Astrocyte of the hippocampus (primary cell): ENCODE measurements around the gene CHCHD3.

Source experiments
- DNase-seq: peaks from one replicate; pipeline ENCODE4 v3.0.0; 2011; ENCODE audit warnings: low read depth, low spot score

Gene CHCHD3

DNA sequence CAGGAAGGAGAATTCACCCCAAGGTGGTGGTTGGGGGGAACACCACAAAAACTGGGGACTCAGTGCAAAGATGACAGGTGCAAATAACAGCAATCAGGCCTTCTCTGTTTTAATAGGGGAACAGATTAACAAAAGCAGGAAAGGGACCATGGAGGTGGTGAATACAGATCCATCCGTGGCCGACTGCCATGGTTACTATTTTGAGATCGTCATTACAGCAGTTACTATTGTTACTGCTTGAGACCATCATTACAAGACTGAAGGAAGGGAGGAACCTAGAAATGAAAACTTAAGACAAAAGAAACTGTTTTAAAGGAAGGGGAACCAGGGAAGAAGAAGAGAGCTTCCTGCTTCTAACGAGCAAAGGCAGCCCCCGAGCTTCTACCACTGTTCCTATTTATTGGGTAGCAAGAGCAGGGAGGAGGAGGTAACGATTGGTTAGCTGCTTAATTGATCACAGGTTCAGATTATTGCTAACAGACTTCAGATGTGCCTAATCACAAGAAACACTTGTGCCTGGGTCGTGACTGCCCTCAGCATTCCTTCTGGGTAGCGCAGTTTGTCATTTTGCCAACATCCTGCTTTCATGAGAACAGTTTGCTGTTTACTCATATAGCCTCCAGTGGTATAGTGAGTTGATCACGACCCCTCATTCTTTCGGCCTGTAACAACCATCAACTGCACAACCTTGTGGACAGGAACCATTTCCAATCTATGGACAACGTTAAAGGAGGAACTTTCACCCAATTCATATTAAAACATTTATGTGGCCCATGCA lies 216.3 kb downstream of the CHCHD3 start:
- DNase-seq = peak; percentile 35

GRCh38 chr7:132861940-132862554 lies 219.8 kb downstream of the CHCHD3 start:
- DNase-seq = no peak

GRCh38 chr7:132861424-132861823 lies 220.5 kb downstream of the CHCHD3 start:
- DNase-seq = no peak

DNA sequence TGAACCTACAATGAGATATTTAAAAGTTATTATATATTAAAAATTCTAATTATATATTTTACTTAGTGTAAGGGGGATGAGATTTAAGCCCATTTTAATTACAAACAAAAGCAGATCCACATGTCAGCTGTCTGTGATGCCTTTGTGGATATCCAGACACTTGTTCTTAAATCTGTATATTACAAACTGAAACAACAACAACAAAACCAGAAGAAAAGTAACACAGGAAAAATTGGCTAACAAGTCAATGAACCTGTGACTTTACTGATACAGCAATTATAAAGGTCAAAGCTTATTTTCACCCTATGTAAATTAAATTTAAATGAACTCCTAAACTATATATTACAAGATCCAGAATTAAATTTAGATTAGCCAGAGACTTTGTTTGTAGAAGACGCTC lies 222.7 kb downstream of the CHCHD3 start:
- no peak for DNase-seq

DNA sequence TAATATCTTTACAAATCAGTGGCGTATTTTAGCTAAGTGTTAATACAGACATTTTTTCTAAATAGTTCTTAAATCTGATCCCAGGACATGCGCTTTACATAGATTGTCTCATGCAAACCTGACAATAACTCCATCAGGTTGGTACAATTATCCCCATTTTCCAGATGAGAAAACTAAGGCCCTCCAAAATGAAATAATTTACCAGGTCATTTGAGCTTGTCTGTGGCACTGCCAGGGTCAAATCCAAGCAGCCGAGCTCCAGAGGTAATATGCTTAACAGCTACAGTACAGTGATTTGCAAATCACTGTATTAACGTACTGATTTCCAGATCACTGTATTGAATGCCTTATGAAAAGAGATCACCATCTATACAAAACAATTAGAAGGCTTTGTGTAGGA lies 223.1 kb downstream of the CHCHD3 start:
- no peak for DNase-seq

DNA sequence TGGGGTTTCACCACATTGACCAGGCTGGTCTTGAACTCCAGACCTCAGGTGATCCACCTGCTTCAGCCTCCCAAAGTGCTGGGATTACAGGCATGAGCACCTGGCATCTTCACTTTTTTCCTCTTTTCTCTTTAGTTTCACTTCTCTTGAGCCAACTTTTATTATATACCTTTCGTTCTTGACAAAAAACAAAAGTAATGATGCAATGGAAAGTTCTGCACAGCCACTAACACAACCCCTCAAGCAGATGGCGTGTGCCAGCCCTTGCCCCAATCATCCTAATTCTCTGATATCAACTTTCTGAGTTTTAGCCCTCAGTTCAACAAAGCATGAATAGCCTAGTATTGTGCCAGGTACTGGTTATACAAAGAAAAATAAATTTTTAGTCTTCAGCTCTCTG lies 223.6 kb downstream of the CHCHD3 start:
- no peak for DNase-seq

DNA sequence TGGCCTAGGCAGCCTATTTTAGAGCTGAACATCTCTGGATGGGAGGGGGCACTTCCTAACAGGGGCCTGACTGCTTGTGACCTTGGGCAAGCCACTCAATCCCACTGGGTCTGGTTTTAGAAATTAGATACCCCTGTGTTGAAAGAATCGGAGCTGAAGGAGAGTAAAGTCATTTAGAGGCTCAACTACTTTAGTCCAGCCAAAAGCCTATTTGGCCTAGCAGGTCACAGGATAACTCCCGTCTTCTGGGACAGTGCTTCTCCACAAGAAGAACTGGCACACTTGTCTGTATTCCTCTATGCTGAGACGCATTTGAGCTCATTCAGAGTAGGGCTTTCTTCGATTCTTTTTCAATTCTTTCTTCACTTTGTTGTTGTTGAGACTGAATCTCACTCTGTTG lies 224.2 kb downstream of the CHCHD3 start:
- no peak for DNase-seq

DNA sequence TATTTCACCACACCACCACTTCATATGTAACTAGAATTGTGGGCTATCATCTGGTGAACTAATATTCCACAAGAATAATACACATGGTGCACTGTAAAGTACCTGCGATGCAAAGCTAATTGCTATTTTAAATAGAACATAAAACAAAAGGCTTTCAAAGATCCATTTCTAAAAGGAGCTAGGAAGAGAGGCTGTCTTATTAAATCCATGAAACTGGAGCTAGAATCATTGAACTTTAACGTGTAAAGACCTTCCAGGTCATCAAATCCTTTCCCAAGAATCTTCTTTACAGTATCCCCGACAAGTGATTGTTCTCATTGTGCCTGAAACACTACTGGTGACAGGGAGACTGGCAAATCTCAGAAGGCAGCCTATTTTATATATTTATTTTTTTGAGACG lies 224.9 kb downstream of the CHCHD3 start:
- DNase-seq = no peak

- DNase-seq = no peak
These were observed 225.5 kb downstream of the CHCHD3 start for GRCh38 chr7:132856416-132856815.

GRCh38 chr7:132855901-132856300 lies 226.0 kb downstream of the CHCHD3 start:
- DNase-seq = no peak

DNA sequence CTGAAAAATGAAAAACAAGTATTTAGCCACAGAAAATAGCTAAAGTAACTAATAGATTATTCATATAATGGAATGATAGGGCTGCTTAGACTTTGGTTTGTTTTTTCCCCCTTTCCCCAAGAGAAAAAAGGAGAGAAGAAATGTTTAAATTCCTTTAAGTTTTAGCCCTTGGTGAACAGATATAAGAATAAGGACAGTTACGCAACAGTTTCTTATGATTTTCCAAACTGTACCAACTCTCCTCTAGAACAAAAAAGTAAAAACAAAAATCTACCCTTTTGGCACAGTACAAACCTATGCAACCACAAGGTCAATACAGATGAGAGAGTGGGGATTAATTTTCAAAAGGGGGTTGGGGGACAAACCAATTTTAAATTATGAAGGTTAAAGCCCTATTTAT lies 227.7 kb downstream of the CHCHD3 start:
- DNase-seq = no peak

- no peak for DNase-seq
These were observed 234.5 kb downstream of the CHCHD3 start for GRCh38 chr7:132847376-132847775.

DNA sequence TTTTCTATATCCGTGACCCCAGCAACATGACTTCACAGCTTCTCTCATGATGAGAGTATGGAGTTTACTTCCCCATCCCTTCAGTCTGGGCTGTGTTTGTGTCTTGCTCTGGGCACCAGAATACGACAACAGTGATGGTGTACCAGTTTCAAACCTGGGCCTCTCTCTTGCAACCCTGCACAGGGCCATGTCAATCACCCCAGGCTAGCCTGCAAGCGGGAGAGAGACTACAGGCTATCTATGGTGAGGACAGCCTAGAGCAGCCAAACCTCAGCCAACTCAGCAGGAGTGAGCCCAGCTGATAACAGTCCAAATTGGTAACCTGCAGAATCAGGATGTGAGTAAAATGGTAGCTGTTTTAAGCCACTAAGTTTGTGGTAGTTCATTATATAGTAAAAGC lies 235.8 kb downstream of the CHCHD3 start:
- DNase-seq = no peak

GRCh38 chr7:132842478-132842877 lies 239.4 kb downstream of the CHCHD3 start:
- DNase-seq = no peak

DNA sequence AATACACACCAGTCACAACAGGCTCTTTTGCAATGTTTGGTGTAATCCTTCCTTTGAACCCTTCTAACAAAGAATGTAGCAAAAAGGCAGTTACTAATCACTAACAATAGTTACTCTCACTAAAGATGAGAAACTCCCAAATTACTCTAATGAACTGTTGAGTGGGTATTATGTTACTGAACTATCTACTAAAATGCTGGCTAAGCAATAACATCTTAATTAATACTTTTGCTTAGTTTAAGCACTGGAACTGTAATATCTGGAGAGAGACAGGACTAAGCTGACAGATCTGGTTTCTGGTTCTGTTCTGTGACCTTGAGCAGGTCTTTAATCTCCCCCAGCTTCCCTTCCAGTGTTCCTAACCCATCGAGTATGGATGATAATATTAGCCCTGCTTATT lies 241.7 kb downstream of the CHCHD3 start:
- DNase-seq = no peak

- DNase-seq = no peak
These were observed 243.6 kb downstream of the CHCHD3 start for GRCh38 chr7:132838313-132838712.

- no peak for DNase-seq
These were observed 244.4 kb downstream of the CHCHD3 start for GRCh38 chr7:132837529-132837928.

GRCh38 chr7:132836746-132837145 lies 245.1 kb downstream of the CHCHD3 start:
- no peak for DNase-seq

GRCh38 chr7:132830941-132831340 lies 250.9 kb downstream of the CHCHD3 start:
- DNase-seq = no peak

GRCh38 chr7:132828502-132828901 lies 253.4 kb downstream of the CHCHD3 start:
- DNase-seq = peak; percentile 7

- peak; percentile 27 for DNase-seq
These were observed 255.7 kb downstream of the CHCHD3 start for GRCh38 chr7:132825932-132826835.

GRCh38 chr7:132825222-132825621 lies 256.7 kb downstream of the CHCHD3 start:
- peak; percentile 11 for DNase-seq
